Vagina (tissue), 2 donors: ENCODE data around the gene RNASET2. TPM values are rescaled to one million over a fixed set of nuclear protein-coding genes. Genes with fewer than 3 reads are reported as not detected.

Source experiments
- DNase-seq, 2 donors: peaks; one replicate each; pipeline ENCODE4 v3.0.0-alpha.2; 2017; ENCODE audit errors: extremely low spot score in 2 of 2
- H3K27ac ChIP-seq: fragments of 200-600 bp; sonication (generic); one replicate; pipeline ENCODE4 v1.5.1; 2019
- H3K27me3 ChIP-seq: fragments of 200-600 bp; sonication (generic); one replicate; pipeline ENCODE4 v1.5.1; 2019
- H3K36me3 ChIP-seq, 2 donors: fragments of 200-600 bp; sonication (generic); one replicate each; pipeline ENCODE4 v1.5.1; 2017 to 2019
- H3K4me1 ChIP-seq: fragments of 200-600 bp; sonication (generic); one replicate; pipeline ENCODE4 v1.5.1; 2019
- H3K4me3 ChIP-seq, 2 donors: fragments of 200-600 bp; sonication (generic); 1 replicate in 1 of 2; 2 replicates in 1 of 2; pipeline ENCODE4 v1.5.1; 2016 to 2019
- H3K9me3 ChIP-seq: fragments of 200-600 bp; sonication (generic); one replicate; pipeline ENCODE4 v1.5.1; 2019
- CTCF ChIP-seq, 3 experiments: fragments of 450-650 bp in 2 of 3; fragments of 200-600 bp in 1 of 3; sonication (generic) in 1 of 3; IDR thresholded peaks; one replicate each; pipeline ENCODE4 v1.5.1; 2017 to 2019; ENCODE audit warnings: antibody characterized with exemption in 3 of 3, mild to moderate bottlenecking in 2 of 3, moderate library complexity in 2 of 3
- POLR2A ChIP-seq, 2 donors: fragments of 450-650 bp; IDR thresholded peaks; one replicate each; pipeline ENCODE4 v1.6.1; 2017; ENCODE audit warnings: antibody characterized with exemption in 2 of 2, mild to moderate bottlenecking in 2 of 2, moderate library complexity in 2 of 2
- POLR2AphosphoS5 ChIP-seq, 2 donors: sonication (generic); formaldehyde crosslinking; IDR thresholded peaks; one replicate each; pipeline ENCODE4 v1.9.0; 2017; ENCODE audit warnings: antibody characterized with exemption in 2 of 2, mild to moderate bottlenecking in 2 of 2, low read depth in 1 of 2; ENCODE audit not compliant: insufficient read depth in 1 of 2
- intact Hi-C: fragments of 100-400 bp; cut with DNase I; formaldehyde crosslinking; loops from one replicate; pipeline ENCODE4 v1.15.1; 2023
- total RNA-seq: library from RNA; depleted of rRNA; stranded (reverse); fragments of >200 nt; gene quantifications from one replicate; pipeline ENCODE4 v1.2.3, GENCODE V29; 2016

RNASET2 gene
- total RNA-seq, 1 donor from 2014 or later: 31.4 TPM

DNA sequence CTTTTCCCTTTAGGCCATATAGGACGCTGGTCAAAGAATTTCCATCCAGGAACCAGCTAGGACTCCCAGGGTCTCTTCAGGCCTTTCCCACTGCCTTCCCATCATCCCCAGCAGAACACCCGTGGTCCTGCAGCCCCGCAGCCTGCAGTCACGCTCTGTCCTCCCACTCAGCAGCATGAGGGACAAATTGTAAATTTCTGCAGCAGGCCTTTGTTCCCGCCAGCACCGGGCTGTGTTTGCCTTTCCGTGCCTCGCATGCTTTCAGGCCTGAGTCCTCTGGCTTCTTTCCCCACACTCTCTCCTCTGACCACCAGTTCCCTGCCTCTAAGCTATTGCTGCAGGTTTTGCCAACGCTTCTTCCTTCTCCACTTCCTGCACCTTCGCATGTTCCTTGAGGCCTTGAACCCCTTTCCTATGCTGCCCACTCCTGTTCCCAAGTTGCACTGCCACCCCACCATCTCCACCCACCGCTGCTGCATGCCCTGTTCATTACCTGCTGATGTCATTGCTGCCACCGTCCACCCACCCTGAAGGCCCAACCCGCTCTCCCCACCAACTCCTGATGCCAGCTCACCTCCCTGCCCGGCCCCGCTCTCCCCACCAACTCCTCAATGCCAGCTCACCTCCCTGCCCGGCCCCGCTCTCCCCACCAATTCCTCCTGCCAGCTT is 49.8 kb downstream of the RNASET2 start:
- Histone ChIP-seq H3K27ac (no peak overlapping the region), H3K9me3 (no peaks in the 10 kb centered on the region), H3K36me3 (no peaks in the 10 kb centered on the region), H3K4me3 (no peak overlapping the region), H3K4me1 (no peaks in the 10 kb centered on the region), H3K27me3 (no peaks in the 10 kb centered on the region)
- TF ChIP-seq CTCF (IDR thresholded peaks at IDR 0.05) (no peak), POLR2AphosphoS5 (IDR thresholded peaks at IDR 0.05; ENCODE audit: insufficient read depth in 1 of 2, low read depth in 1 of 2) (no peak), POLR2A (IDR thresholded peaks at IDR 0.05) (no peak)
- peak in 1 of 2 donors; percentile 69 for DNase-seq
- intact Hi-C loops: no loop called here

DNA sequence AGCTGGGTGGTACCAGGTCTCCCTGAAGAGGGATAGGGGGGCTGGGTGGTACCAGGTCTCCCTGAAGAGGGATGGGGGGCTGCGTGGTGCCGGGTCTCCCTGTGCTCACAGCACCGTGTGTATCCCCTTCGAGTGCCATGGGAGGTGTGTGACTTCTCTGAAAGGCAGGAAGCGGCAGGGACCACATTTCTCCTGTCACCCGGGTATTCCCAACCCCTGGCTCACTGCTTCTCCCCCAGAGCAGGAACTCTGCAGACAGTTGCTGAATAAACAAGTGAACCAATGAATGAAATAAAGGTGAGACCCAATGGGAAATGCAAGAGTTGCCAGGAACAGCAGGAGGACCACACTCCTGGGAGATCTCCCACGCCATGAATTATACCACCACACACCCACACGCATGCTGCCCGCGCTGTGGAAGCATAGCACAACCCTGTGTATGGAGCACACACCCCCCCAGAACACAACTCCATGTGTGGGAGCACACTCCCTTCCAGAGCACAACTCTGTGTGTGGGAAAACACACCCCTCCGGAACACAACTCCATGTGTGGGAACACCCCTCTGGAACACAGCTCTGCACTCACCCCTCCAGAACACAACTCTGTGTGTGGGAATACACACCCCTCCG is 50.7 kb downstream of the RNASET2 start:
- intact Hi-C loops: no loop called here
- no peak for TF ChIP-seq POLR2A (IDR thresholded peaks at IDR 0.05)
- no peak for TF ChIP-seq POLR2AphosphoS5 (IDR thresholded peaks at IDR 0.05; ENCODE audit: insufficient read depth in 1 of 2, low read depth in 1 of 2)
- TF ChIP-seq CTCF (IDR thresholded peaks at IDR 0.05): no peak
- peak in 1 of 2 donors; percentile 67 for DNase-seq
- H3K27ac ChIP-seq: no peak overlapping the region
- no peaks in the 10 kb centered on the region for H3K36me3 ChIP-seq
- no peaks in the 10 kb centered on the region for H3K9me3 ChIP-seq
- H3K4me3 ChIP-seq: no peak overlapping the region
- no peaks in the 10 kb centered on the region for H3K4me1 ChIP-seq
- H3K27me3 ChIP-seq: no peaks in the 10 kb centered on the region

DNA sequence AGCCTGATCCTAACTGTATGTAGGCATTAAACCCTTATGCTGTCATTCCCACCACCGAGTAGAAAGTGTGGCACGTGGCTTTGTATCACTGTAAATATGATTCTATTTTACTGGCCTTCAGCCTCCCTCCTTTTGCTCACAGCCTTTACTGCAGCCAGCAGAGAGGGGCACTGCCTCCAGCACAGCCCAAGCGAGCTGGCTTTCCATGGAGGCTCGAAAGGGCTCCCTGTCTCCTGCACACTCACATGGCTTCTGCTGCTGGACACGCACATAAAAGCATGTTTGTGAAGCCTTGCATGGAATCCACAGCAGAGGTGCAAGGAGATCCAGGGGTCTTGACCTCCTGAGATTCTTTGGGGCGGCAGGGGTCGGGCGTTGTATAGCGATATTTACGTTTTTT is 51.3 kb downstream of the RNASET2 start:
- H3K4me1 ChIP-seq: no peaks in the 10 kb centered on the region
- H3K36me3 ChIP-seq: no peaks in the 10 kb centered on the region
- no peak overlapping the region for H3K4me3 ChIP-seq
- H3K27ac ChIP-seq: no peak overlapping the region
- intact Hi-C loops: no loop called here
- TF ChIP-seq POLR2AphosphoS5 (IDR thresholded peaks at IDR 0.05; ENCODE audit: insufficient read depth in 1 of 2, low read depth in 1 of 2): no peak
- TF ChIP-seq POLR2A (IDR thresholded peaks at IDR 0.05): no peak
- TF ChIP-seq CTCF (IDR thresholded peaks at IDR 0.05): no peak
- no peaks in the 10 kb centered on the region for H3K9me3 ChIP-seq
- no peaks in the 10 kb centered on the region for H3K27me3 ChIP-seq
- DNase-seq: peak in 1 of 2 donors; percentile 64

DNA sequence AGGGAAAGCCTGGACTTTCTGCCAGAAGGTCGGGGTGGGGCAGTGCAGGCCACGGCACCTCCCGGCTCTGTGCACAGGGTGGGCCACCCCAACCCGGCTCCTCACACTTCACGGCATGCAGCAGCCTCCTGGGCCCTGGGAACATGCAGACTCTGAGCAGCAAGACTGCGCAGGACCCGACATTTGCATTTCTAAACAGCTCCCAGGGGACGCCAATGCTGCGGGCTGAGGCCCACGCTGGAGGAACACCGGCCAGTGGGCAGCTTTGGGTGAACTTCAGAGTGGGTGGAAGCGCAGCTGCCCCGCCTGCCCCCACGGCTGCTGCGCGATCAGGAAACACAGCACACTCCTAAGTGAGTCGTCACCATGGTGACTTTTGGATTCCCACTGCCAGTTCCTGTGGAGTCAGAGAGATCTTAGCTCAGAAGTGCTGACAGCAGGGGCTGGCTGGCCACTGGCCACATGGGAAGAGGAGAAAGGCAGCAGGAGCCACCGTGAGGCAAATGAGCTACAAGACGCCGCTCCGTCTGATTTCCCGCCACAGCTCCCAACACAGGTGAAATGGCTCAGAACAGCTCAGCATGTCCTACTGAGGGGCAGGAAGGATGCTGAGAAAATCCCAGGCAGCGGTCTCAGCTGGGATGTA is 52.1 kb downstream of the RNASET2 start:
- intact Hi-C loops: no loop called here
- Histone ChIP-seq H3K27ac (no peak overlapping the region), H3K9me3 (no peaks in the 10 kb centered on the region), H3K4me3 (no peak overlapping the region), H3K36me3 (no peaks in the 10 kb centered on the region), H3K4me1 (no peaks in the 10 kb centered on the region), H3K27me3 (no peaks in the 10 kb centered on the region)
- peak in 1 of 2 donors; percentile 65 for DNase-seq
- no peak for TF ChIP-seq POLR2AphosphoS5 (IDR thresholded peaks at IDR 0.05; ENCODE audit: insufficient read depth in 1 of 2, low read depth in 1 of 2)
- TF ChIP-seq CTCF (IDR thresholded peaks at IDR 0.05): no peak
- no peak for TF ChIP-seq POLR2A (IDR thresholded peaks at IDR 0.05)

- DNase-seq: peak in 1 of 2 donors; percentile 77
- TF ChIP-seq POLR2A (IDR thresholded peaks at IDR 0.05): no peak
- no peak for TF ChIP-seq POLR2AphosphoS5 (IDR thresholded peaks at IDR 0.05; ENCODE audit: insufficient read depth in 1 of 2, low read depth in 1 of 2)
- TF ChIP-seq CTCF (IDR thresholded peaks at IDR 0.05): no peak
- Histone ChIP-seq H3K9me3 (no peaks in the 10 kb centered on the region), H3K4me3 (no peak overlapping the region), H3K4me1 (no peaks in the 10 kb centered on the region), H3K36me3 (no peaks in the 10 kb centered on the region), H3K27me3 (no peaks in the 10 kb centered on the region), H3K27ac (no peak overlapping the region)
- intact Hi-C loops: no loop called here
Measured at GRCh38 chr6:166903500-166903899, 52.9 kb downstream of the RNASET2 start.
